ENCODE measurements around the gene PRKAG2. TPM values are rescaled to one million over a fixed set of nuclear protein-coding genes. Genes with fewer than 3 reads are reported as not detected.

Gene PRKAG2
- total and polyA plus RNA-seq, 2 experiments from 2014 or later: 9.1 to 14.9 TPM

DNA sequence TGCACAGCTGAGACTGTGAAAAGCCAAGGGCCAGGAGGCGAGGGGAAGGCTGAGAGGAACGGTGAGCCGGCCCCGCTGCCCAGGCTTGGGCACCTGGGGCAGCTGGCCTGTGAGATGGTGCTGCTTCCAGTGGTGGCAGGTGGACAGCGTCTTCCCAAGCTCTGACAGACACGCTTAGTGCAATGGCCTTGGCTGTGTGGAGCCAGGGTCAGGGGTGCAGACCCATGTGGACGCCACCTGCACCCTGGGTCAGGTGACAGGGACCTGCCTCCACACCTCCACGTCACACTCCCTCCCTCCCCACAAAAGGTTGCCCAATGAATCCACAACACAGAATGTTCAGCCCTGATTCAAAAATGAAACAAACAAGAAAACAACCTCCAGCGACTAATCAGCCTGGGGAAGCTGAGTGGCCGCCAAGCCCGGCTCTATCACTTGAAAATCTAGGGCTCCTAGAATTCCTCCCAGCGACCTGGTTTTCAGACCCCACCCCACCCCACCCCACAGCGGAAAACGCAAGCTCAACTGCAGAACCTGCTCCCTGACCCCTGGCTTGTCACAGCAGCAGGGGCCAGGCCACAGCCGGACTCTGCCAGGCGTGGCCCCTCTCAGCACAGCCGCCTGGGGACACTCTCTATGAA lies 54.3 kb downstream of the PRKAG2 start:
- no peak overlapping the region for H2AFZ ChIP-seq
- no peak for DNase-seq (ENCODE audit: low spot score)
- TF ChIP-seq, protein P1, sequence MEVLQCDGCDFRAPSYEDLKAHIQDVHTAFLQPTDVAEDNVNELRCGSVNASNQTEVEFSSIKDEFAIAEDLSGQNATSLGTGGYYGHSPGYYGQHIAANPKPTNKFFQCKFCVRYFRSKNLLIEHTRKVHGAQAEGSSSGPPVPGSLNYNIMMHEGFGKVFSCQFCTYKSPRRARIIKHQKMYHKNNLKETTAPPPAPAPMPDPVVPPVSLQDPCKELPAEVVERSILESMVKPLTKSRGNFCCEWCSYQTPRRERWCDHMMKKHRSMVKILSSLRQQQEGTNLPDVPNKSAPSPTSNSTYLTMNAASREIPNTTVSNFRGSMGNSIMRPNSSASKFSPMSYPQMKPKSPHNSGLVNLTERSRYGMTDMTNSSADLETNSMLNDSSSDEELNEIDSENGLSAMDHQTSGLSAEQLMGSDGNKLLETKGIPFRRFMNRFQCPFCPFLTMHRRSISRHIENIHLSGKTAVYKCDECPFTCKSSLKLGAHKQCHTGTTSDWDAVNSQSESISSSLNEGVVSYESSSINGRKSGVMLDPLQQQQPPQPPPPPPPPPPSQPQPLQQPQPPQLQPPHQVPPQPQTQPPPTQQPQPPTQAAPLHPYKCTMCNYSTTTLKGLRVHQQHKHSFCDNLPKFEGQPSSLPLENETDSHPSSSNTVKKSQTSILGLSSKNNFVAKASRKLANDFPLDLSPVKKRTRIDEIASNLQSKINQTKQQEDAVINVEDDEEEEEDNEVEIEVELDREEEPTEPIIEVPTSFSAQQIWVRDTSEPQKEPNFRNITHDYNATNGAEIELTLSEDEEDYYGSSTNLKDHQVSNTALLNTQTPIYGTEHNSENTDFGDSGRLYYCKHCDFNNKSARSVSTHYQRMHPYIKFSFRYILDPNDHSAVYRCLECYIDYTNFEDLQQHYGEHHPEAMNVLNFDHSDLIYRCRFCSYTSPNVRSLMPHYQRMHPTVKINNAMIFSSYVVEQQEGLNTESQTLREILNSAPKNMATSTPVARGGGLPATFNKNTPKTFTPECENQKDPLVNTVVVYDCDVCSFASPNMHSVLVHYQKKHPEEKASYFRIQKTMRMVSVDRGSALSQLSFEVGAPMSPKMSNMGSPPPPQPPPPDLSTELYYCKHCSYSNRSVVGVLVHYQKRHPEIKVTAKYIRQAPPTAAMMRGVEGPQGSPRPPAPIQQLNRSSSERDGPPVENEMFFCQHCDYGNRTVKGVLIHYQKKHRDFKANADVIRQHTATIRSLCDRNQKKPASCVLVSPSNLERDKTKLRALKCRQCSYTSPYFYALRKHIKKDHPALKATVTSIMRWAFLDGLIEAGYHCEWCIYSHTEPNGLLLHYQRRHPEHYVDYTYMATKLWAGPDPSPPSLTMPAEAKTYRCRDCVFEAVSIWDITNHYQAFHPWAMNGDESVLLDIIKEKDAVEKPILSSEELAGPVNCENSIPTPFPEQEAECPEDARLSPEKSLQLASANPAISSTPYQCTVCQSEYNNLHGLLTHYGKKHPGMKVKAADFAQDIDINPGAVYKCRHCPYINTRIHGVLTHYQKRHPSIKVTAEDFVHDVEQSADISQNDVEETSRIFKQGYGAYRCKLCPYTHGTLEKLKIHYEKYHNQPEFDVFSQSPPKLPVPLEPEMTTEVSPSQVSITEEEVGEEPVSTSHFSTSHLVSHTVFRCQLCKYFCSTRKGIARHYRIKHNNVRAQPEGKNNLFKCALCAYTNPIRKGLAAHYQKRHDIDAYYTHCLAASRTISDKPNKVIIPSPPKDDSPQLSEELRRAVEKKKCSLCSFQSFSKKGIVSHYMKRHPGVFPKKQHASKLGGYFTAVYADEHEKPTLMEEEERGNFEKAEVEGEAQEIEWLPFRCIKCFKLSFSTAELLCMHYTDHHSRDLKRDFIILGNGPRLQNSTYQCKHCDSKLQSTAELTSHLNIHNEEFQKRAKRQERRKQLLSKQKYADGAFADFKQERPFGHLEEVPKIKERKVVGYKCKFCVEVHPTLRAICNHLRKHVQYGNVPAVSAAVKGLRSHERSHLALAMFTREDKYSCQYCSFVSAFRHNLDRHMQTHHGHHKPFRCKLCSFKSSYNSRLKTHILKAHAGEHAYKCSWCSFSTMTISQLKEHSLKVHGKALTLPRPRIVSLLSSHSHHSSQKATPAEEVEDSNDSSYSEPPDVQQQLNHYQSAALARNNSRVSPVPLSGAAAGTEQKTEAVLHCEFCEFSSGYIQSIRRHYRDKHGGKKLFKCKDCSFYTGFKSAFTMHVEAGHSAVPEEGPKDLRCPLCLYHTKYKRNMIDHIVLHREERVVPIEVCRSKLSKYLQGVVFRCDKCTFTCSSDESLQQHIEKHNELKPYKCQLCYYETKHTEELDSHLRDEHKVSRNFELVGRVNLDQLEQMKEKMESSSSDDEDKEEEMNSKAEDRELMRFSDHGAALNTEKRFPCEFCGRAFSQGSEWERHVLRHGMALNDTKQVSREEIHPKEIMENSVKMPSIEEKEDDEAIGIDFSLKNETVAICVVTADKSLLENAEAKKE (CRISPR knock-in tag; IDR thresholded peaks at IDR 0.05): no peak
- TF ChIP-seq, protein P2, sequence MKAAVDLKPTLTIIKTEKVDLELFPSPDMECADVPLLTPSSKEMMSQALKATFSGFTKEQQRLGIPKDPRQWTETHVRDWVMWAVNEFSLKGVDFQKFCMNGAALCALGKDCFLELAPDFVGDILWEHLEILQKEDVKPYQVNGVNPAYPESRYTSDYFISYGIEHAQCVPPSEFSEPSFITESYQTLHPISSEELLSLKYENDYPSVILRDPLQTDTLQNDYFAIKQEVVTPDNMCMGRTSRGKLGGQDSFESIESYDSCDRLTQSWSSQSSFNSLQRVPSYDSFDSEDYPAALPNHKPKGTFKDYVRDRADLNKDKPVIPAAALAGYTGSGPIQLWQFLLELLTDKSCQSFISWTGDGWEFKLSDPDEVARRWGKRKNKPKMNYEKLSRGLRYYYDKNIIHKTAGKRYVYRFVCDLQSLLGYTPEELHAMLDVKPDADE (IDR thresholded peaks at IDR 0.05): no peak
- TF ChIP-seq ZNF331 (CRISPR knock-in tag; IDR thresholded peaks at IDR 0.05; ENCODE audit: low read depth) (no peak), POLR2AphosphoS5 (IDR thresholded peaks at IDR 0.05; ENCODE audit: low read depth) (no peak), EZH2 (IDR thresholded peaks at IDR 0.05; ENCODE audit: low read depth, unreplicated experiment) (no peak), ZNF114 (CRISPR knock-in tag; IDR thresholded peaks at IDR 0.05) (no peak), JUNB (IDR thresholded peaks at IDR 0.05; ENCODE audit: unreplicated experiment) (no peak), NANOG (IDR thresholded peaks at IDR 0.05; ENCODE audit: borderline replicate concordance) (no peak), STAT1 (IDR thresholded peaks at IDR 0.05; ENCODE audit: unreplicated experiment) (no peak), EZH2phosphoT487 (IDR thresholded peaks at IDR 0.05; ENCODE audit: unreplicated experiment) (no peak)
- TF ChIP-seq, protein P3, sequence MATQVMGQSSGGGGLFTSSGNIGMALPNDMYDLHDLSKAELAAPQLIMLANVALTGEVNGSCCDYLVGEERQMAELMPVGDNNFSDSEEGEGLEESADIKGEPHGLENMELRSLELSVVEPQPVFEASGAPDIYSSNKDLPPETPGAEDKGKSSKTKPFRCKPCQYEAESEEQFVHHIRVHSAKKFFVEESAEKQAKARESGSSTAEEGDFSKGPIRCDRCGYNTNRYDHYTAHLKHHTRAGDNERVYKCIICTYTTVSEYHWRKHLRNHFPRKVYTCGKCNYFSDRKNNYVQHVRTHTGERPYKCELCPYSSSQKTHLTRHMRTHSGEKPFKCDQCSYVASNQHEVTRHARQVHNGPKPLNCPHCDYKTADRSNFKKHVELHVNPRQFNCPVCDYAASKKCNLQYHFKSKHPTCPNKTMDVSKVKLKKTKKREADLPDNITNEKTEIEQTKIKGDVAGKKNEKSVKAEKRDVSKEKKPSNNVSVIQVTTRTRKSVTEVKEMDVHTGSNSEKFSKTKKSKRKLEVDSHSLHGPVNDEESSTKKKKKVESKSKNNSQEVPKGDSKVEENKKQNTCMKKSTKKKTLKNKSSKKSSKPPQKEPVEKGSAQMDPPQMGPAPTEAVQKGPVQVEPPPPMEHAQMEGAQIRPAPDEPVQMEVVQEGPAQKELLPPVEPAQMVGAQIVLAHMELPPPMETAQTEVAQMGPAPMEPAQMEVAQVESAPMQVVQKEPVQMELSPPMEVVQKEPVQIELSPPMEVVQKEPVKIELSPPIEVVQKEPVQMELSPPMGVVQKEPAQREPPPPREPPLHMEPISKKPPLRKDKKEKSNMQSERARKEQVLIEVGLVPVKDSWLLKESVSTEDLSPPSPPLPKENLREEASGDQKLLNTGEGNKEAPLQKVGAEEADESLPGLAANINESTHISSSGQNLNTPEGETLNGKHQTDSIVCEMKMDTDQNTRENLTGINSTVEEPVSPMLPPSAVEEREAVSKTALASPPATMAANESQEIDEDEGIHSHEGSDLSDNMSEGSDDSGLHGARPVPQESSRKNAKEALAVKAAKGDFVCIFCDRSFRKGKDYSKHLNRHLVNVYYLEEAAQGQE (IDR thresholded peaks at IDR 0.05; ENCODE audit: unreplicated experiment): no peak
- peaks cover 10% of the 10 kb centered on the region for H3K27me3 Mint-ChIP-seq (ENCODE audit: insufficient read depth, low read depth, poor library complexity)
- H3K4me1 Mint-ChIP-seq: peaks cover 12% of the 10 kb centered on the region
- no peaks in the 10 kb centered on the region for H3K36me3 ChIP-seq (ENCODE audit: insufficient read depth)
- H3K27me3 ChIP-seq (ENCODE audit: insufficient read depth): no peaks in the 10 kb centered on the region
- H3K9me3 Mint-ChIP-seq: no peaks in the 10 kb centered on the region
- no peak overlapping the region for H3K27ac Mint-ChIP-seq
- no peaks in the 10 kb centered on the region for H3K79me2 ChIP-seq (replicated peaks; ENCODE audit: insufficient read depth)
- H3K9me2 ChIP-seq (ENCODE audit: insufficient read depth): no peaks in the 10 kb centered on the region
- ATAC-seq: no peak
- H3K4me1 ChIP-seq (ENCODE audit: insufficient read depth): no peaks in the 10 kb centered on the region
- no peaks in the 10 kb centered on the region for H3F3A ChIP-seq (replicated peaks; ENCODE audit: low read depth)
- no peak overlapping the region for H3K4me3 ChIP-seq
- no peaks in the 10 kb centered on the region for H3K36me3 Mint-ChIP-seq (ENCODE audit: low read depth)
- no peak overlapping the region for H3K27ac ChIP-seq (ENCODE audit: low read depth)
- H3K4me2 ChIP-seq: no peak overlapping the region
- H4K20me1 ChIP-seq (replicated peaks; ENCODE audit: insufficient read depth): no peaks in the 10 kb centered on the region
- no peak overlapping the region for H3K4me3 Mint-ChIP-seq
